NB4 (cell line): ENCODE measurements around the gene AFF3.
"Not testable (repeated sequence)": the region's sequence is repeated elsewhere in the genome, so short reads cannot be mapped to it uniquely, and the experiment has no call there.

ENCODE experiments used
- CTCF ChIP-seq: IDR thresholded peaks from one replicate; pipeline ENCODE4 v1.5.1; 2012; ENCODE audit warnings: low read depth, low read length
- MAX ChIP-seq: IDR thresholded peaks from 2 replicates; pipeline ENCODE4 v1.6.1; 2011; ENCODE audit warnings: low read depth, low read length
- POLR2A ChIP-seq: IDR thresholded peaks from 2 replicates; pipeline ENCODE4 v1.6.1; 2011; ENCODE audit warnings: mild to moderate bottlenecking; ENCODE audit not compliant: insufficient read length; ENCODE audit errors: extremely low read depth

GRCh38 chr2:100104265-100104664 lies 38.1 kb downstream of the AFF3 start:
- not testable (repeated sequence) for TF ChIP-seq CTCF, POLR2A, MAX
